Epithelial cell of proximal tubule (primary cell): ENCODE measurements around the gene REG4. TPM values are rescaled to one million over a fixed set of nuclear protein-coding genes. Genes with fewer than 3 reads are reported as not detected.

Source experiments
- DNase-seq: peaks from one replicate; pipeline ENCODE4 v3.0.0-alpha.2; 2011; ENCODE audit warnings: low read depth
- H3K4me3 ChIP-seq: 2 replicates; pipeline ENCODE4 v1.5.1; 2011; ENCODE audit warnings: low read depth, mild to moderate bottlenecking, low read length
- total RNA-seq: library from RNA; depleted of rRNA; stranded (reverse); fragments of >200 nt; gene quantifications from 2 replicates; pipeline ENCODE4 v1.2.3, GENCODE V29; 2015
- TF ChIP-seq, protein P1 (sequence below): conservative IDR thresholded peaks from 2 replicates; pipeline ENCODE4 v1.5.1; 2012; ENCODE audit warnings: low read depth, mild to moderate bottlenecking, low read length

Gene REG4
- total RNA-seq, 1 donor from 2014 or later, result not detected

- DNase-seq, result no peak
- TF ChIP-seq, protein P1, sequence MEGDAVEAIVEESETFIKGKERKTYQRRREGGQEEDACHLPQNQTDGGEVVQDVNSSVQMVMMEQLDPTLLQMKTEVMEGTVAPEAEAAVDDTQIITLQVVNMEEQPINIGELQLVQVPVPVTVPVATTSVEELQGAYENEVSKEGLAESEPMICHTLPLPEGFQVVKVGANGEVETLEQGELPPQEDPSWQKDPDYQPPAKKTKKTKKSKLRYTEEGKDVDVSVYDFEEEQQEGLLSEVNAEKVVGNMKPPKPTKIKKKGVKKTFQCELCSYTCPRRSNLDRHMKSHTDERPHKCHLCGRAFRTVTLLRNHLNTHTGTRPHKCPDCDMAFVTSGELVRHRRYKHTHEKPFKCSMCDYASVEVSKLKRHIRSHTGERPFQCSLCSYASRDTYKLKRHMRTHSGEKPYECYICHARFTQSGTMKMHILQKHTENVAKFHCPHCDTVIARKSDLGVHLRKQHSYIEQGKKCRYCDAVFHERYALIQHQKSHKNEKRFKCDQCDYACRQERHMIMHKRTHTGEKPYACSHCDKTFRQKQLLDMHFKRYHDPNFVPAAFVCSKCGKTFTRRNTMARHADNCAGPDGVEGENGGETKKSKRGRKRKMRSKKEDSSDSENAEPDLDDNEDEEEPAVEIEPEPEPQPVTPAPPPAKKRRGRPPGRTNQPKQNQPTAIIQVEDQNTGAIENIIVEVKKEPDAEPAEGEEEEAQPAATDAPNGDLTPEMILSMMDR, result no peak
- no peak overlapping the region for H3K4me3 ChIP-seq
These were observed 13.7 kb downstream of the REG4 start for GRCh38 chr1:119797606-119798005.

DNA sequence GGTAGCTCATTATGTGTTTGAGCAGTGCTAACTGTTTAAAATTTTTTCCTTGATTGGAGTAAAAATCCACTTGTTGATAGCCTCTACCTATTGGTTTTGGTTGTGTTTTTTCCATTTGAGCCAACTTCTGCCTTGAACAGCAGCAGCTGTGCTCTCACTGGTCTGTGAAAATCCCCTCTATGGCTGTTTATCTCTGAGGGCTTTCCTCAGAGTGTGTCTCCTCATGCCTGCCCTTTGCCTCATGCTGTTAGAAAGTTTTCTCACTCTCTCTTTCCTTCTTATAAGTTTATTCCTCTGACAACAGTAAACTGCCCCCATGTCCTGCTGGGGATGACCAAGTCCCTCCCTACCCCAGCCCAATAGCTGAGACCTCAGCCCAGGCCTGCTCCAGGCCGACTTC lies 14.1 kb downstream of the REG4 start:
- DNase-seq, result no peak
- TF ChIP-seq, protein P1, result no peak
- no peak overlapping the region for H3K4me3 ChIP-seq

GRCh38 chr1:119795261-119796200 lies 15.7 kb downstream of the REG4 start:
- DNase-seq, result no peak
- TF ChIP-seq, protein P1, result no peak
- H3K4me3 ChIP-seq, result no peak overlapping the region

GRCh38 chr1:119794876-119795240 lies 16.4 kb downstream of the REG4 start:
- TF ChIP-seq, protein P1, result no peak
- H3K4me3 ChIP-seq, result no peak overlapping the region
- no peak for DNase-seq

- TF ChIP-seq, protein P1, result no peak
- no peak for DNase-seq
- H3K4me3 ChIP-seq, result no peak overlapping the region
These were observed 16.9 kb downstream of the REG4 start for GRCh38 chr1:119794230-119794875.

GRCh38 chr1:119791377-119791776 lies 19.9 kb downstream of the REG4 start:
- H3K4me3 ChIP-seq, result no peak overlapping the region
- TF ChIP-seq, protein P1, result no peak
- DNase-seq, result no peak
